Measurements from ENCODE around the gene AP2A2.

AP2A2 gene

GRCh38 chr11:1028291-1028540, 102.5 kb downstream of the AP2A2 start:
- H3K36me3 ChIP-seq: no peaks in the 10 kb centered on the region
- TF ChIP-seq, protein P1, sequence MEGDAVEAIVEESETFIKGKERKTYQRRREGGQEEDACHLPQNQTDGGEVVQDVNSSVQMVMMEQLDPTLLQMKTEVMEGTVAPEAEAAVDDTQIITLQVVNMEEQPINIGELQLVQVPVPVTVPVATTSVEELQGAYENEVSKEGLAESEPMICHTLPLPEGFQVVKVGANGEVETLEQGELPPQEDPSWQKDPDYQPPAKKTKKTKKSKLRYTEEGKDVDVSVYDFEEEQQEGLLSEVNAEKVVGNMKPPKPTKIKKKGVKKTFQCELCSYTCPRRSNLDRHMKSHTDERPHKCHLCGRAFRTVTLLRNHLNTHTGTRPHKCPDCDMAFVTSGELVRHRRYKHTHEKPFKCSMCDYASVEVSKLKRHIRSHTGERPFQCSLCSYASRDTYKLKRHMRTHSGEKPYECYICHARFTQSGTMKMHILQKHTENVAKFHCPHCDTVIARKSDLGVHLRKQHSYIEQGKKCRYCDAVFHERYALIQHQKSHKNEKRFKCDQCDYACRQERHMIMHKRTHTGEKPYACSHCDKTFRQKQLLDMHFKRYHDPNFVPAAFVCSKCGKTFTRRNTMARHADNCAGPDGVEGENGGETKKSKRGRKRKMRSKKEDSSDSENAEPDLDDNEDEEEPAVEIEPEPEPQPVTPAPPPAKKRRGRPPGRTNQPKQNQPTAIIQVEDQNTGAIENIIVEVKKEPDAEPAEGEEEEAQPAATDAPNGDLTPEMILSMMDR (IDR thresholded peaks at IDR 0.05; ENCODE audit: low read depth, low read length): no peak
- H3K9me3 ChIP-seq (ENCODE audit: severe bottlenecking): no peaks in the 10 kb centered on the region
- no peak for DNase-seq
- no peak overlapping the region for H3K4me3 ChIP-seq (ENCODE audit: low read depth, low read length)
- H3K27ac ChIP-seq: no peak overlapping the region
- no peaks in the 10 kb centered on the region for H3K27me3 ChIP-seq (ENCODE audit: insufficient read depth, low read depth, severe bottlenecking)

DNA sequence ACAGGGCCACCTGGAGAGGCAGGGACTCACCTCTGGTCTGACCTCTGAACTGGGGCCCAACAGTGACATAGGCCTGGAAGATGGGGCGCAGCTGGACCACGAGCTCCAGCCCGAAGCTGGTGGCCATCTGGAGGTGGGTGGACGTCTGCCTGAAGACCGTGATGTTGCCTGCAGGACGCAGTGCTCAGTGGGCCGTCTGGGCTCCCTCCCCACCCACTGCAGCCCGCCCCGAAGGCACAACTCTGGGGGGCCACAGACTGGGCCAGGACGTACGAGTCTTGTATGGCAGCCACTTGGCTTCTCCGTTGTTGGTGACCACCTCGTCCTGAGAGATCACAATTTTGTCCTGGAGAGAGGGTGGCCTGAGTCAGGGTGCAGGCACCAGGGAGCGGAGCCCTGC, 102.9 kb downstream of the AP2A2 start:
- no peaks in the 10 kb centered on the region for H3K9me3 ChIP-seq (ENCODE audit: severe bottlenecking)

DNA sequence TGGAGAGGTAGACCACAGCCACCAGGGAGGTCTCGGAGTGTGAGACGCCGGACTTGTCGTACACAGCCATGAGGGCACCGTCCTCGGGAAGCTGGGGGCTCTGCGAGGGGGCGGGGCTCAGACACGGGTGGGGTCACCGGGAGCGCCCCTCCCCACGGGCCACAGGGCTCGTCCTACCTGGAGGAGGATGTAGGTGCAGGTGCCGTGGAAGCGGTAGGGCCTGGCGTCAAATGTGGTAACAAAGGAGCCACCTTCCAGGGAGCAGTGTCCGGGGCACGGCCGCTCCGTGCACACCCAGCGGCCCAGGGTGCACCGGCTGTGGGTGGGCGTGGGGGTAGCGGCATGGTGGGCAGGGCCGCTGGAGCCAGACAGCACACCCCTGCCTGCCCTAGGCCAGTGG, 103.4 kb downstream of the AP2A2 start:
- Histone ChIP-seq H3K27me3 (ENCODE audit: insufficient read depth, low read depth, severe bottlenecking) (no peaks in the 10 kb centered on the region), H3K36me3 (no peaks in the 10 kb centered on the region), H3K9me3 (ENCODE audit: severe bottlenecking) (no peaks in the 10 kb centered on the region), H3K27ac (no peak overlapping the region), H3K4me3 (ENCODE audit: low read depth, low read length) (no peak overlapping the region)
- TF ChIP-seq, protein P1 (IDR thresholded peaks at IDR 0.05; ENCODE audit: low read depth, low read length): no peak
- no peak for DNase-seq

More for the DNA sequence above, 102.9 kb downstream of the AP2A2 start:
- Histone ChIP-seq H3K36me3 (no peaks in the 10 kb centered on the region), H3K4me3 (ENCODE audit: low read depth, low read length) (no peak overlapping the region), H3K27ac (no peak overlapping the region), H3K27me3 (ENCODE audit: insufficient read depth, low read depth, severe bottlenecking) (no peaks in the 10 kb centered on the region)
- TF ChIP-seq, protein P1 (IDR thresholded peaks at IDR 0.05; ENCODE audit: low read depth, low read length): no peak
- no peak for DNase-seq

GRCh38 chr11:1029654-1030053, 104.0 kb downstream of the AP2A2 start:
- H3K27me3 ChIP-seq (ENCODE audit: insufficient read depth, low read depth, severe bottlenecking): no peaks in the 10 kb centered on the region
- no peak overlapping the region for H3K27ac ChIP-seq
- TF ChIP-seq, protein P1 (IDR thresholded peaks at IDR 0.05; ENCODE audit: low read depth, low read length): no peak
- no peak for DNase-seq
- no peak overlapping the region for H3K4me3 ChIP-seq (ENCODE audit: low read depth, low read length)
- H3K36me3 ChIP-seq: no peaks in the 10 kb centered on the region
- no peaks in the 10 kb centered on the region for H3K9me3 ChIP-seq (ENCODE audit: severe bottlenecking)

DNA sequence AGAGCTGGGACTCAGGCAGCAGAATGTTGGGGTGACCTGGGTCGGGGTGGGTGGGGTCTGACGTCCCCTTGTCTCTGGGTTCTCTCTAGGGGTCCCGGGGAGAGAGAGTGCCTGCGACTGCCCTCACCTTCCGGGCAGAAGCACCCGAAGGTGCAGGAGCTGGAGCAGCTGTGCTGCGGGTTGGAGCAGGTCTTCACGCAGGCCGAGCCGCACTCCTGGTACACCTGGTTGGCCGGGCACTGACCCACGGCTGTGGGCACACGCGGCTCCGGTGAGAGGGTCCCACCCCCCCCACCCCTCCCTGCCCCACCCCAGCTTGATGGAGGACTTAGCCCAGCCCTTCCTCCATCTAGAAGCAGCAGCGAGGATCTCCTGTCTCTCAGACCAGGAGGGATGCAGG, 104.4 kb downstream of the AP2A2 start:
- Histone ChIP-seq H3K9me3 (ENCODE audit: severe bottlenecking) (no peaks in the 10 kb centered on the region), H3K27ac (no peak overlapping the region), H3K36me3 (no peaks in the 10 kb centered on the region), H3K27me3 (ENCODE audit: insufficient read depth, low read depth, severe bottlenecking) (no peaks in the 10 kb centered on the region), H3K4me3 (ENCODE audit: low read depth, low read length) (no peak overlapping the region)
- no peak for DNase-seq
- TF ChIP-seq, protein P1 (IDR thresholded peaks at IDR 0.05; ENCODE audit: low read depth, low read length): no peak

DNA sequence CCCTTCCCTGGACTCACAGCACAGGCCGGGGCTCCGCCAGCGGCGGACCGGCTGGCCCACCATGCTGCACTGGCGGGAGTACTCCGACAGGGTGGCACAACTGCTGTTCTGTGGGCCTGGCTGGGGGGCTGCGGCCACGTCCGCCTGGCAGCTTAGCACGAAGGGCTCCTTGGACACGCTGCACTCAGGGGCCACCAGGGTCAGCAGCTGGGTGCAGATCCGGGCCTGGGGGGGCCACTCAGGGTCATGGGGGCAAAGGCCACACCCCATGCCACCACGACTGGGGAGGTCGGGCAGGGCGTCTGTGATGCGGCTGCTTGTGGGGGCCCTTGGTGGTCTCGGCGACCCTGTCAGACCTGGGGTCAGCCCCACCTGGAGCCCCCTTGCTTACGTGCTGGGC, 104.9 kb downstream of the AP2A2 start:
- H3K9me3 ChIP-seq (ENCODE audit: severe bottlenecking): no peaks in the 10 kb centered on the region
- no peaks in the 10 kb centered on the region for H3K36me3 ChIP-seq
- TF ChIP-seq, protein P1 (IDR thresholded peaks at IDR 0.05; ENCODE audit: low read depth, low read length): no peak
- no peak overlapping the region for H3K27ac ChIP-seq
- H3K4me3 ChIP-seq (ENCODE audit: low read depth, low read length): no peak overlapping the region
- no peak for DNase-seq
- H3K27me3 ChIP-seq (ENCODE audit: insufficient read depth, low read depth, severe bottlenecking): no peaks in the 10 kb centered on the region

Data from WERI-Rb-1 (cell line).